Left ventricle myocardium inferior (tissue), 1 donor: ENCODE results near the gene OVOL3. TPM values are rescaled to one million over a fixed set of nuclear protein-coding genes. Genes with fewer than 3 reads are reported as not detected.
"Not testable (repeated sequence)": the region's sequence is repeated elsewhere in the genome, so short reads cannot be mapped to it uniquely, and the experiment has no call there.

ENCODE experiments used
- DNase-seq: peaks from one replicate; pipeline ENCODE4 v3.0.0-alpha.2; 2020
- H3K27ac ChIP-seq: fragments of 200-600 bp; replicated peaks from 2 replicates; pipeline ENCODE4 v1.8.0; 2021
- H3K27me3 ChIP-seq: fragments of 200-600 bp; 2 replicates; pipeline ENCODE4 v1.8.0; 2021; ENCODE audit warnings: low read depth
- H3K36me3 ChIP-seq: fragments of 200-600 bp; 2 replicates; pipeline ENCODE4 v1.8.0; 2021
- H3K4me1 ChIP-seq: fragments of 200-600 bp; 2 replicates; pipeline ENCODE4 v1.8.0; 2021
- H3K4me3 ChIP-seq: fragments of 200-600 bp; 2 replicates; pipeline ENCODE4 v1.8.0; 2021; ENCODE audit warnings: mild to moderate bottlenecking, moderate library complexity
- H3K9me3 ChIP-seq: fragments of 200-600 bp; replicated peaks from 2 replicates; pipeline ENCODE4 v1.8.0; 2021
- intact Hi-C: fragments of 100-400 bp; cut with micrococcal nuclease; formaldehyde crosslinking; loops from one replicate; pipeline ENCODE4 v1.11.0; 2022
- long read RNA-seq: library from polyadenylated mRNA; unstranded; transcript quantifications from one replicate; pipeline ENCODE4 v2.0.0, GENCODE V29; 2021
- total RNA-seq: library from RNA; stranded (reverse); fragmentation: NEBNext Ultra II Directional; extraction: Animal tissue kit (Norgen Biotek cat#: 25700); gene quantifications from one replicate; pipeline ENCODE4 v1.2.1, GENCODE V29; 2021
- TF ChIP-seq, protein P1 (sequence below): fragments of 200-600 bp; IDR thresholded peaks from 2 replicates; pipeline ENCODE4 v1.8.0; 2021; ENCODE audit warnings: antibody characterized with exemption, mild to moderate bottlenecking, borderline replicate concordance
- donor health status: DM: no; HTN: yes; CAD: no; lungs with severe emphysema.

The OVOL3 gene
- total RNA-seq, result not detected
- long read RNA-seq, result 0 reads

DNA sequence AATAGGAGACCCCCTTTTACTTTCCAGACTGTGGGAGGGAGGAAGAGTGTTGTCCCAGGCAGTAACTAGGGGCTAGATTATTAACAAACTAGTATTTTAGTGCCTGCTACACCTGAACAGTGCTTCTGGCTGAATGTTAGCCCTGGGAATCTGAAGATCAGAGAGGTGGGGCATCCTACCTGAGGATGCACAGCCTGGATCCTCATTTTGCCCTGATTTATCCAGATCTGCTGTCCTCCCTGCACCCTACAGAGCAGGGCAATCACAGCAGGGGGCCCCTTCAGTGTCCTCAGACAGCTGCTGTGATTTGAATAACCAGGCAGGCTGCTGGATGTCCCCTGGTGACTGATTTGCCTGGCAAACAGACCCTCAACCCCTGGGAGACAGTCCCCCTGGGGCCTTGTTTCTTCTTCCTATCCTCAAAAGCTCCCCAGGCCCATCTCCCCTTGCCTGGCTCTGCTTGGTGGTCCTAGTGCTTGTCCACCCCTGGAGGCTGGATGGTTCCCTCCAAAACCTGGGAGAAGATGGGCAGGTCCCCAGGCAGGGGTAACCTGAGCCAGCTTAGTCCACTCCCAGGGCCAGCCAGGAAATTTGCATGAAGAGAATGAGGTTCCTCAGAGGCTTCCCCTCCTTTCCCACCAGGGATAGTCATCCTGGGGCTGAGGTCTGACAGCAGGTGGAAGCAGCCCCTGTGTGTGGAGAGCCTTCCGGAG is at the start of gene OVOL3:
Gene OVOL3, plus strand, starts transcription at position 657 of the 713 bp plus-strand sequence. CDS start 60 bp downstream, outside the sequence.
- Histone ChIP-seq H3K4me3 (no peak within 1 kb of the TSS), H3K4me1 (peaks cover 27% of the 10 kb centered on the region), H3K27ac (no peak within 1 kb of the TSS), H3K36me3 (peaks cover 26% of the 10 kb centered on the region), H3K9me3 (no peaks in the 10 kb centered on the region), H3K27me3 (no peaks in the 10 kb centered on the region)
- intact Hi-C loops, result no loop called here
- no peak for DNase-seq
- TF ChIP-seq, protein P1, sequence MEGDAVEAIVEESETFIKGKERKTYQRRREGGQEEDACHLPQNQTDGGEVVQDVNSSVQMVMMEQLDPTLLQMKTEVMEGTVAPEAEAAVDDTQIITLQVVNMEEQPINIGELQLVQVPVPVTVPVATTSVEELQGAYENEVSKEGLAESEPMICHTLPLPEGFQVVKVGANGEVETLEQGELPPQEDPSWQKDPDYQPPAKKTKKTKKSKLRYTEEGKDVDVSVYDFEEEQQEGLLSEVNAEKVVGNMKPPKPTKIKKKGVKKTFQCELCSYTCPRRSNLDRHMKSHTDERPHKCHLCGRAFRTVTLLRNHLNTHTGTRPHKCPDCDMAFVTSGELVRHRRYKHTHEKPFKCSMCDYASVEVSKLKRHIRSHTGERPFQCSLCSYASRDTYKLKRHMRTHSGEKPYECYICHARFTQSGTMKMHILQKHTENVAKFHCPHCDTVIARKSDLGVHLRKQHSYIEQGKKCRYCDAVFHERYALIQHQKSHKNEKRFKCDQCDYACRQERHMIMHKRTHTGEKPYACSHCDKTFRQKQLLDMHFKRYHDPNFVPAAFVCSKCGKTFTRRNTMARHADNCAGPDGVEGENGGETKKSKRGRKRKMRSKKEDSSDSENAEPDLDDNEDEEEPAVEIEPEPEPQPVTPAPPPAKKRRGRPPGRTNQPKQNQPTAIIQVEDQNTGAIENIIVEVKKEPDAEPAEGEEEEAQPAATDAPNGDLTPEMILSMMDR, result no peak

DNA sequence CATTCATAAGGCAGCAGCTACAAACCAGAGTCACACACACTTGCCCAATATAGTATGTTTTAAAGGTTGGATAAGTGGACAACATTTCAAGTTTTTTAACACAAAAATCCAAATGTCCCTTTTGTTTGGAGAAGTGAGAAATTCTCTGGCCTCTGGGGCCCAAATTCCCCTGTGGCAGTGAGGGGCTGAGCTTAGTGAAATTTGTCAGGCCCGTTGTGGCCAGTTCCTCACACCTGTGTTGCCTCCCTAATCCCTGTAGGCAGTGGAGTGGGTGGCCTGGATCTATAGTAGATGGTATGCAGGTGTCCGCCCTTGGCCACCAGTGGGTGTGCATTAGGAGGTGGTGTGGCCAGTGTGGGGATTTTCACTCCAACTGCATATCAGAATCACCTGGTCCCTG is 49.6 kb upstream of the OVOL3 start:
- no peaks in the 10 kb centered on the region for H3K9me3 ChIP-seq
- no peak overlapping the region for H3K27ac ChIP-seq
- no peaks in the 10 kb centered on the region for H3K27me3 ChIP-seq
- H3K4me1 ChIP-seq, result no peaks in the 10 kb centered on the region
- TF ChIP-seq, protein P1, result no peak
- intact Hi-C loops, result no loop called here
- H3K36me3 ChIP-seq, result no peaks in the 10 kb centered on the region
- H3K4me3 ChIP-seq, result no peak overlapping the region
- no peak for DNase-seq

DNA sequence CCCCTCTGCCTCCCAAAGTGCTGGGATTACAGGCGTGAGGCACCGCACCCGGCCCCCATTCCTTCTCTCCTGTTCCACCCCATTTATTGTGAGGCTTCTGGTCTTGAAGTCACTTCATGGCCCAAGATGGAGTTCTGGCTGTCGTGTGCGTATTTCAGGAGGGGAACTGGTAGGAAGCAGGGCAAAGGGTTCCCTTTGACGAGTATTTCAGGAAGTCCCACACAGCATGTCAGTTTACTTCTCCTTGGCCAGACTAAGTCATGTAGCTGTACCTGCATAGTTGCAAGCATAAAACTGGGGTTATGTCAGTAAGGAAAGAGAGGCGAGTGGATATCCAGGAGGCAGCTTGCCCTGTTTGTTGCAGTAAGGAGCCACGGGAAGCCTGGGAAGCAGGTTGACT is 46.1 kb upstream of the OVOL3 start:
- Histone ChIP-seq H3K27me3 (no peaks in the 10 kb centered on the region), H3K4me1 (no peaks in the 10 kb centered on the region), H3K9me3 (no peaks in the 10 kb centered on the region), H3K4me3 (no peak overlapping the region), H3K36me3 (no peaks in the 10 kb centered on the region), H3K27ac (no peak overlapping the region)
- intact Hi-C loops, result no loop called here
- DNase-seq, result no peak
- TF ChIP-seq, protein P1, result no peak

DNA sequence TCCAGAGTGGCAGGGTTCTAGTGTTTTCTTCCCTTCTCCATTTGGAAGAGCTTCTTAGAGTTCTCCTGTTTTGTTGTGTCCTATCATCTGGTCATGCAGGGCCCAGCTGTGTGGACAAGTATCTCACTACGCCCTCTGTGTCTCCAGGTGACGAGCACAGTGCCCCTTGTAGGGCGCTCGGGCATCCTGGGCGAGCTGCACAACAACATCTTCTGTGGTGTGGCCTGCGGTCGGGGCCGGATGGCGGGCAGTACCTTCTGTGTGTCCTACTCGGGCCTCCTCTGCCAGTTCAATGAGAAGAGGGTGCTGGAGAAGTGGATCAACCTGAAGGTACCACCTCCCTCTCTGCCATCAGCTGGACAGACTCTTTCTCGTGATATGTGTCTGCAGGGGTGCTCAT is 43.3 kb upstream of the OVOL3 start:
- no peak overlapping the region for H3K27ac ChIP-seq

DNA sequence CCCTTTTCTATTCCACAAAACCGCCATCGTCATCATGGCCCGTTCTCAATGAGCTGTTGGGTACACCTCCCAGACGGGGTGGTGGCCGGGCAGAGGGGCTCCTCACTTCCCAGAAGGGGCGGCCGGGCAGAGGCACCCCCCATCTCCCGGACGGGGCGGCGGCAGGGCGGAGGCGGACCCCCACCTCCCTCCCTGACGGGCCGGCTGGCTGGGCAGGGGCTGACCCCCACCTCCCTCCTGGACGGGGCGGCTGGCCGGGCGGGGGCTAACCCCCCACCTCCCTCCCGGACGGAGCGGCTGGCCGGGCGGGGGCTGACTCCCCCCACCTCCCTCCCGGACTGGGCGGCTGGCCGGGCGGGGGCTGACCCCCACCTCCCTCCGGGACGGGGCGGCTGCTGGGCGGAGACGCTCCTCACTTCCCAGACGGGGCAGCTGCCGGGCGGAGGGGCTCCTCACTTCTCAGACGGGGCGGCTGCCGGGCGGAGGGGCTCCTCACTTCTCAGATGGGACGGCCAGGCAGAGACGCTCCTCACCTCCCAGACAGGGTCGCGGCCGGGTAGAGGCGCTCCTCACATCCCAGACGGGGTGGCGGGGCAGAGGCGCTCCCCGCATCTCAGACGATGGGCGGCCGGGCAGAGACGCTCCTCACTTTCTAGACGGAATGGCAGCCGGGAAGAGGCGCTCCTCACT is 42.0 kb upstream of the OVOL3 start:
- H3K27me3 ChIP-seq, H3K9me3 ChIP-seq, intact Hi-C loops, H3K27ac ChIP-seq, H3K4me3 ChIP-seq, DNase-seq, H3K36me3 ChIP-seq, H3K4me1 ChIP-seq: not testable (repeated sequence)

More for the DNA sequence above, 43.3 kb upstream of the OVOL3 start:
- H3K9me3 ChIP-seq, result no peaks in the 10 kb centered on the region
- H3K4me1 ChIP-seq, result peaks cover 3% of the 10 kb centered on the region
- intact Hi-C loops, result no loop called here
- no peak for DNase-seq
- no peak overlapping the region for H3K4me3 ChIP-seq
- H3K27me3 ChIP-seq, result no peaks in the 10 kb centered on the region
- TF ChIP-seq, protein P1, result no peak
- no peaks in the 10 kb centered on the region for H3K36me3 ChIP-seq

DNA sequence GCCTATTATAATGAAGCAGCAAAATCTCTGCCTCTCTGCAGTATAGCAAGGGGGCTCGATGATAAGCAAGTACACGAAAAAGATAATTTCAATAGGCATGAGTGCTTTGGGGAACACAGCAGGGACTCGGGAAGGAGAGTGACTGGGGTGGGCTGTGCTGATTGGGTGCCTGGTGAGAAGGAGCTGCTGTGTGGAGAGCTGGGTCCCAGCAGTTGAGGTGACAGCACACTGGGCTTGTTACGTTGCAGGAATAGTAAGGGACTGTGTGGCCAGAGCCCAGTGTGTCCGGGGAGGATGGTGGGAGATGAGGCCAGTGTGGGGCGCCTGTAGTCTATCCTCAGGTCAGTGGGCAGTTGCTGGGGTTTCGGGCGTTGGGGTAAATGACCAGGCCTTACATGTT is 38.9 kb upstream of the OVOL3 start:
- H3K9me3 ChIP-seq, result no peaks in the 10 kb centered on the region
- no peak overlapping the region for H3K4me3 ChIP-seq
- H3K27me3 ChIP-seq, result no peaks in the 10 kb centered on the region
- TF ChIP-seq, protein P1, result no peak
- peaks cover 3% of the 10 kb centered on the region for H3K4me1 ChIP-seq
- intact Hi-C loops, result no loop called here
- no peaks in the 10 kb centered on the region for H3K36me3 ChIP-seq
- H3K27ac ChIP-seq, result no peak overlapping the region
- DNase-seq, result no peak
